ENCODE data around the gene C2orf42.
A peak's percentile ranks its signal among the peaks of the same experiment; 100 is the strongest.

C2orf42 gene

DNA sequence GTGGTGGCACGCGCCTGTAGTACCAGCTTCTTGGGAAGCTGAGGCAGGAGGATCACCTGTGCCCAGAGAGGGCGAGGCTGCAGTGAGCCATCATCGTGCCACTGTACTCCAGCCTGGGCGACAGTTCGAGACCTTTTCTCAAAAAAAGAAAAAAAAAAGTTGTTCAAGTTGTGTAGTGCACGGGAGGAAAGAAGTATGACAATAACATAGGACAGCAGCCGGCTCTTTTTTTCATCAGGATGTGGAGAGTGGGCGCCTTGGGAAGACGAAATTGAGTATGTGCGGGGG is 67.0 kb downstream of the C2orf42 start:
- Histone ChIP-seq H3K9ac (peak overlapping the region; percentile 99; the same call in 1 of the 2 replicates), H4K20me1 (ENCODE audit: insufficient read depth) (no peaks in the 10 kb centered on the region), H3K4me3 (IDR thresholded peaks at IDR 0.05; ENCODE audit: insufficient read depth, low read depth, low read length) (no peak overlapping the region), H3K27ac (peak overlapping the region; percentile 94), H3K79me2 (ENCODE audit: insufficient read depth, low read depth) (no peaks in the 10 kb centered on the region), H3K27me3 (ENCODE audit: insufficient read depth, low read depth) (no peaks in the 10 kb centered on the region), H3K4me2 (peak overlapping the region; percentile 79), H3K4me1 (ENCODE audit: low read depth, poor library complexity, severe bottlenecking) (peaks cover 54% of the 10 kb centered on the region), H2AFZ (ENCODE audit: low read depth) (peak overlapping the region; percentile 93), H3K36me3 (ENCODE audit: insufficient read depth) (no peaks in the 10 kb centered on the region)
- TF ChIP-seq CTCF (conservative IDR thresholded peaks at IDR 0.05; ENCODE audit: low read depth, low read length): no peak

DNA sequence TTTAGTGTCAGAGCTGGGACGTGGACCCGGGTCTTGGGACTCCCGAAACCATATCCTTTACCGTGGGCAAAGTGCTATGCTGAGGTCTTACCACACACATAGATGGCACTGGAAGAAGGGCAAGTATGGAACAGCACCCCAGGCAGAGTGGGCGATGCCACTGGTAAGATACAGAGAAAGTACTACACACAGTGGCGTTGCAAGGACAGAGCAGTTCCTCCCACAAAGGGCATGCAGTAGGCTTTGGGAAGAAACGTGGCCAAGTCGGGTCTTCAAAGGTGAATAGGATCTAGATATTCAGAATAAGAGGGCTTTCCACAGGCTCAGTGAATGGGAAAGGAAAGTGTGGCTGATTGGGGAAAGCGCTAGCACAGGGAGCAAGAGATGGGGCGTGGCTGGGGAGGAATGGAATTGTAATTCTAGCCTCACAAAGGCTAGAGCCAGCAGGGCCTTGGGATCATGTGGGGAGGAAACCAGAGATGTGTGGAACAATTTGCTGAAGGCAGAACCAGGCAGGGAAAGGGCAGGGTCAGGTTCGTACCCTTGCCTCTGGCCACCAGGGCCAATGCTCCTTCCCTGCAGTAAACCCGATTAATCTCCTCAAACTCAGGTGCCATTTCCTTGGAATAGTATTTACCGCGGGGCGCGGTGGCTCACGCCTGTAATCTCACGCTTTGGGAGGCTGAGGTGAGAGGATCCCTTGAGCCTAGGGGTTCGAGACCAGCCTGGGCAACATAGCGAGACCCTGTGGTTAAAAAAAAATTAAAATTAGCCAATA is 67.6 kb downstream of the C2orf42 start:
- Histone ChIP-seq H3K27ac (peak overlapping the region; percentile 94; the same call in 1 of the 2 replicates), H3K79me2 (ENCODE audit: insufficient read depth, low read depth) (no peaks in the 10 kb centered on the region), H3K27me3 (ENCODE audit: insufficient read depth, low read depth) (no peaks in the 10 kb centered on the region), H3K4me2 (peak overlapping the region; percentile 79; the same call in 1 of the 2 replicates), H3K9ac (peak overlapping the region; percentile 99; the same call in 1 of the 2 replicates), H3K36me3 (ENCODE audit: insufficient read depth) (no peaks in the 10 kb centered on the region), H2AFZ (ENCODE audit: low read depth) (peak overlapping the region; percentile 93), H3K4me3 (IDR thresholded peaks at IDR 0.05; ENCODE audit: insufficient read depth, low read depth, low read length) (no peak overlapping the region), H3K4me1 (ENCODE audit: low read depth, poor library complexity, severe bottlenecking) (peaks cover 57% of the 10 kb centered on the region), H4K20me1 (ENCODE audit: insufficient read depth) (no peaks in the 10 kb centered on the region)
- no peak for TF ChIP-seq CTCF (conservative IDR thresholded peaks at IDR 0.05; ENCODE audit: low read depth, low read length)

DNA sequence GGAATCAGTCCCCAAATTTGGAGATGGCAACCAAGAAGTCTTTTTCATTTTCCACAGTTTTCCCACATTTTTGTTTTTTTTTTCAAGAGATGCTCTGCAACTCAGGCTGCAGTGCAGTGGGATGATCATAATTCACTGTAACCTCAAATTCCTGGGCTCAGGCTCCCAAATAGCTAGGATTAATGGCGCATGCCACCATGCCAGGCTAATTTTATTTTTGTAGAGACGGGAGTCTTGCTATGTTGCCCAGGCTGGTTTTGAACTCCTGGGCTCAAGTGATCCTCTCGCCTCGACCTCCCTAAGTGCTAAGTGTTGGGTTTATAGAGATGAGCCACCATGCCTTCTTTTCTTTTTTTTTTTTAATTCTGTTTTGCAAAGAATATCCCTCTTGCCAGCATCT is 68.3 kb downstream of the C2orf42 start:
- no peak overlapping the region for H3K9ac ChIP-seq

DNA sequence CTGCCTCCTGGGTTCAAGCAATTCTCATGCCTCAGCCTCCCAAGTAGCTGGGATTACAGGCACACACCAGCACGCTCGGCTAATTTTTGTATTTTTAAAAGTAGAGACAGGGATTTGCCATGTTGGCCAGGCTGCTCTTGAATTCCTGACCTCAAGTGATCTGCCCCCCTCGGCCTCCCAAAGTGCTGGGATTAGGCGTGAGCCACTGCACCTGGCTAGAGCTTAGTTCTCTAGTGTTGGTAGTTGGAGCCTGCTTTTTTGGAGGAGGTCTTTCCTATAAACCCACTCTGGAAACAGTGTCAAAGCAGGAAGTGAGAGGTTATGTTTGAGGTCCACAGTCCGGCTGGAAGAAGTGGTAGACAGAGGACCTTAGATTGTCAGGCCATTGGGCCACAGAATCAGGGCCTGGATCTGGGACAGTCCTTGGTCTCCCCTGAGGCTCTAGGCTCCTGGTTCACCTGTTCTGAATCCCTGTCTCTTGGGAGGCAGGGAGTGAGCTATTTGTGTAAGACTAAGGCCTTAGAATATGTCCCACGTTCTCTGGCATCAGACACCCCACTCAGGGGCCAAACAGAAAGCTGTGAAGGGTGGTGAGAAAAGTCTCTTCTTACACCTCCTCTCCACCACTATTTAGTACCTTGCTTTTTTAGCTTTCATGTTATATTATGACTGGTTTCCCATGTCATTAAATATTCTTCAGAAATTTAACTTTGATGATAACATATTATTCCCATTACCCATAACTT is 69.0 kb downstream of the C2orf42 start:
- Histone ChIP-seq H3K79me2 (ENCODE audit: insufficient read depth, low read depth) (no peaks in the 10 kb centered on the region), H3K9ac (no peak overlapping the region), H3K4me1 (ENCODE audit: low read depth, poor library complexity, severe bottlenecking) (peaks cover 51% of the 10 kb centered on the region), H3K4me2 (no peak overlapping the region; the same call in 1 of the 2 replicates), H2AFZ (ENCODE audit: low read depth) (no peak overlapping the region), H4K20me1 (ENCODE audit: insufficient read depth) (no peaks in the 10 kb centered on the region), H3K36me3 (ENCODE audit: insufficient read depth) (no peaks in the 10 kb centered on the region), H3K27me3 (ENCODE audit: insufficient read depth, low read depth) (no peaks in the 10 kb centered on the region), H3K27ac (0 out of 2 replicates have a peak overlapping the region, but pooled peaks have one; percentile 2), H3K4me3 (IDR thresholded peaks at IDR 0.05; ENCODE audit: insufficient read depth, low read depth, low read length) (no peak overlapping the region)
- no peak for TF ChIP-seq CTCF (conservative IDR thresholded peaks at IDR 0.05; ENCODE audit: low read depth, low read length)

More for the DNA sequence above, 68.3 kb downstream of the C2orf42 start:
- Histone ChIP-seq H3K27me3 (ENCODE audit: insufficient read depth, low read depth) (no peaks in the 10 kb centered on the region), H4K20me1 (ENCODE audit: insufficient read depth) (no peaks in the 10 kb centered on the region), H3K79me2 (ENCODE audit: insufficient read depth, low read depth) (no peaks in the 10 kb centered on the region), H3K4me3 (IDR thresholded peaks at IDR 0.05; ENCODE audit: insufficient read depth, low read depth, low read length) (no peak overlapping the region), H3K4me2 (no peak overlapping the region), H3K27ac (0 out of 2 replicates have a peak overlapping the region, but pooled peaks have one; percentile 2), H2AFZ (ENCODE audit: low read depth) (no peak overlapping the region), H3K36me3 (ENCODE audit: insufficient read depth) (no peaks in the 10 kb centered on the region), H3K4me1 (ENCODE audit: low read depth, poor library complexity, severe bottlenecking) (peaks cover 57% of the 10 kb centered on the region)
- TF ChIP-seq CTCF (conservative IDR thresholded peaks at IDR 0.05; ENCODE audit: low read depth, low read length): no peak

Data from KMS-11 (cell line).